DMS53 treated with DMSO at 0.1 percent for 48 hours (cell line): ENCODE measurements around the gene NRDE2.

ENCODE experiments used
- DNase-seq: peaks from one replicate; lab custom pipeline; 2025; ENCODE audit not compliant: unreplicated experiment; lab: John Stamatoyannopoulos, UW

NRDE2 gene

GRCh38 chr14:90331497-90332270 is at the start of gene NRDE2:
NRDE2 (minus strand) TSS chr14:90331941; CDS start chr14:90331904, 37 bp downstream.
- DNase-seq, result peak; percentile 80

- no peak for DNase-seq
Measured at GRCh38 chr14:90381011-90381786, 49.5 kb upstream of the NRDE2 start.

- no peak for DNase-seq
Measured at GRCh38 chr14:90379106-90379505, 47.4 kb upstream of the NRDE2 start.

GRCh38 chr14:90378249-90378648 is 46.5 kb upstream of the NRDE2 start:
- DNase-seq, result no peak

- no peak for DNase-seq
Measured at GRCh38 chr14:90375934-90376333, 44.2 kb upstream of the NRDE2 start.

- DNase-seq, result no peak
Measured at GRCh38 chr14:90374813-90375212, 43.1 kb upstream of the NRDE2 start.

GRCh38 chr14:90373887-90374286 is 42.1 kb upstream of the NRDE2 start:
- no peak for DNase-seq

- no peak for DNase-seq
Measured at GRCh38 chr14:90368946-90369721, 37.4 kb upstream of the NRDE2 start.

- no peak for DNase-seq
Measured at GRCh38 chr14:90362558-90362896, 30.8 kb upstream of the NRDE2 start.

GRCh38 chr14:90361865-90362557 is 30.3 kb upstream of the NRDE2 start:
- no peak for DNase-seq

GRCh38 chr14:90358359-90358758 is 26.6 kb upstream of the NRDE2 start:
- no peak for DNase-seq

GRCh38 chr14:90356925-90357324 is 25.2 kb upstream of the NRDE2 start:
- DNase-seq, result no peak

GRCh38 chr14:90355540-90356518 is 24.1 kb upstream of the NRDE2 start:
- no peak for DNase-seq

GRCh38 chr14:90354551-90355298 is 23.0 kb upstream of the NRDE2 start:
- no peak for DNase-seq

GRCh38 chr14:90349739-90350138 is 18.0 kb upstream of the NRDE2 start:
- no peak for DNase-seq

GRCh38 chr14:90348270-90348669 is 16.5 kb upstream of the NRDE2 start:
- DNase-seq, result no peak

- DNase-seq, result no peak
Measured at GRCh38 chr14:90345239-90345557, 13.5 kb upstream of the NRDE2 start.

- no peak for DNase-seq
Measured at GRCh38 chr14:90344331-90345238, 12.8 kb upstream of the NRDE2 start.
